Measurements from ENCODE around the gene LILRA6.

The LILRA6 gene

DNA sequence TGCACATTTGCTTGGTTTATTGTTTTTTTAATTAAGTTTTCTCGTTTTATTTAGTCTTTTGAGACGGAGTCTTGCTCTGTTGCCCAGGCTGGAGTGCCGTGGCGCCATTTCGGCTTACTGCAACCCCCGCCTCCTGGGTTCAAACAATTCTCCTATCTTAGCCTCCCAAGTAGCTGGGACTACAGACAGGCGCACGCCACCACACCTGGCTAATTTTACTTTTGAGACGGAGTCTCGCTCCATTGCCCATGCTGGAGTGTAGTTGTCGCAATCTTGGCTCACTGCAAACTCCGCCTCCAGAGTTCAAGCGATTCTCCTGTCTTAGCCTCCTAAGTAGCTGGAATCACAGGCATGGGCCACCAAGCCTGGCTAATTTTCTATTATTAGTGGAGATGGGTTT is 40.6 kb downstream of the LILRA6 start:
- H3K27me3 ChIP-seq (ENCODE audit: low read length), result no peaks in the 10 kb centered on the region
- peak overlapping the region; percentile 94 for H3K9ac ChIP-seq (ENCODE audit: low read length)
- H3K4me2 ChIP-seq (ENCODE audit: low read depth, low read length, poor library complexity, severe bottlenecking), result peak overlapping the region; percentile 79
- no peak for TF ChIP-seq EZH2phosphoT487 (conservative IDR thresholded peaks at IDR 0.05; ENCODE audit: low read length)
- TF ChIP-seq, protein P1, sequence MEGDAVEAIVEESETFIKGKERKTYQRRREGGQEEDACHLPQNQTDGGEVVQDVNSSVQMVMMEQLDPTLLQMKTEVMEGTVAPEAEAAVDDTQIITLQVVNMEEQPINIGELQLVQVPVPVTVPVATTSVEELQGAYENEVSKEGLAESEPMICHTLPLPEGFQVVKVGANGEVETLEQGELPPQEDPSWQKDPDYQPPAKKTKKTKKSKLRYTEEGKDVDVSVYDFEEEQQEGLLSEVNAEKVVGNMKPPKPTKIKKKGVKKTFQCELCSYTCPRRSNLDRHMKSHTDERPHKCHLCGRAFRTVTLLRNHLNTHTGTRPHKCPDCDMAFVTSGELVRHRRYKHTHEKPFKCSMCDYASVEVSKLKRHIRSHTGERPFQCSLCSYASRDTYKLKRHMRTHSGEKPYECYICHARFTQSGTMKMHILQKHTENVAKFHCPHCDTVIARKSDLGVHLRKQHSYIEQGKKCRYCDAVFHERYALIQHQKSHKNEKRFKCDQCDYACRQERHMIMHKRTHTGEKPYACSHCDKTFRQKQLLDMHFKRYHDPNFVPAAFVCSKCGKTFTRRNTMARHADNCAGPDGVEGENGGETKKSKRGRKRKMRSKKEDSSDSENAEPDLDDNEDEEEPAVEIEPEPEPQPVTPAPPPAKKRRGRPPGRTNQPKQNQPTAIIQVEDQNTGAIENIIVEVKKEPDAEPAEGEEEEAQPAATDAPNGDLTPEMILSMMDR (IDR thresholded peaks at IDR 0.05; ENCODE audit: insufficient read depth, low read length, poor library complexity, severe bottlenecking), result no peak
- H3K79me2 ChIP-seq (ENCODE audit: insufficient read depth, low read length), result peaks cover 63% of the 10 kb centered on the region
- peak overlapping the region; percentile 88 for H3K4me3 ChIP-seq (ENCODE audit: insufficient read depth, low read length, poor library complexity, severe bottlenecking)
- H3K27ac ChIP-seq (ENCODE audit: low read depth, low read length), result peak overlapping the region; percentile 85
- H3K36me3 ChIP-seq (ENCODE audit: low read length), result peaks cover 38% of the 10 kb centered on the region
- H2AFZ ChIP-seq (ENCODE audit: low read depth, low read length, severe bottlenecking), result no peak overlapping the region
- H3K9me3 ChIP-seq (ENCODE audit: insufficient read depth, low read length), result no peaks in the 10 kb centered on the region
- no peaks in the 10 kb centered on the region for H3K9me2 ChIP-seq (replicated peaks; ENCODE audit: insufficient read depth, low read length)
- H3F3A ChIP-seq (ENCODE audit: insufficient read depth), result peaks cover 45% of the 10 kb centered on the region
- peaks cover 48% of the 10 kb centered on the region for H4K20me1 ChIP-seq (ENCODE audit: low read depth, low read length)

DNA sequence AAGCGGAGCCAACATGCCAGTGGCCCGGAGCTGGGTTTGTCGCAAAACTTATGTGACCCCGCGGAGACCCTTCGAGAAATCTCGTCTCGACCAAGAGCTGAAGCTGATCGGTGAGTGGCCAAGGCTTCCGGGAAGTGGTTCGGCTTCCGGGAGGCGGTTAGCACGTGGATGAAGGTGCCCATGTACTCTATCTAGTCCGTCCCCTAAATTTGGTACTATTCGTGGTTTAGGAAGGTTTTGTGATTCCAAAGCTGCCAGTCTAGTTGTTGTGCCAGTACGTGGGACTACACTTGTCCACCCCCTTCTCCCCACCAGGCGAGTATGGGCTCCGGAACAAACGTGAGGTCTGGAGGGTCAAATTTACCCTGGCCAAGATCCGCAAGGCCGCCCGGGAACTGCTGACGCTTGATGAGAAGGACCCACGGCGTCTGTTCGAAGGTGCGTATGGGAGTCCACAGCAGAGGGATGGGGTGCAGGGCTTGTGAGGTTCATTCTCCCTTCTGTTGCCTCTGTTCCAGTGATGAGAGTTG is 41.4 kb downstream of the LILRA6 start:
- Histone ChIP-seq H3K4me2 (ENCODE audit: low read depth, low read length, poor library complexity, severe bottlenecking) (peak overlapping the region; percentile 79), H3K79me2 (ENCODE audit: insufficient read depth, low read length) (peaks cover 58% of the 10 kb centered on the region), H3K27me3 (ENCODE audit: low read length) (no peaks in the 10 kb centered on the region), H3K9ac (ENCODE audit: low read length) (peak overlapping the region; percentile 94), H3K4me3 (ENCODE audit: insufficient read depth, low read length, poor library complexity, severe bottlenecking) (peak overlapping the region; percentile 88), H3K9me3 (ENCODE audit: insufficient read depth, low read length) (no peaks in the 10 kb centered on the region), H3K9me2 (replicated peaks; ENCODE audit: insufficient read depth, low read length) (no peaks in the 10 kb centered on the region), H3F3A (ENCODE audit: insufficient read depth) (peaks cover 40% of the 10 kb centered on the region), H2AFZ (ENCODE audit: low read depth, low read length, severe bottlenecking) (no peak overlapping the region), H3K27ac (ENCODE audit: low read depth, low read length) (peak overlapping the region; percentile 85), H3K36me3 (ENCODE audit: low read length) (peaks cover 38% of the 10 kb centered on the region), H4K20me1 (ENCODE audit: low read depth, low read length) (peaks cover 41% of the 10 kb centered on the region)
- TF ChIP-seq, protein P1 (IDR thresholded peaks at IDR 0.05; ENCODE audit: insufficient read depth, low read length, poor library complexity, severe bottlenecking), result no peak

DNA sequence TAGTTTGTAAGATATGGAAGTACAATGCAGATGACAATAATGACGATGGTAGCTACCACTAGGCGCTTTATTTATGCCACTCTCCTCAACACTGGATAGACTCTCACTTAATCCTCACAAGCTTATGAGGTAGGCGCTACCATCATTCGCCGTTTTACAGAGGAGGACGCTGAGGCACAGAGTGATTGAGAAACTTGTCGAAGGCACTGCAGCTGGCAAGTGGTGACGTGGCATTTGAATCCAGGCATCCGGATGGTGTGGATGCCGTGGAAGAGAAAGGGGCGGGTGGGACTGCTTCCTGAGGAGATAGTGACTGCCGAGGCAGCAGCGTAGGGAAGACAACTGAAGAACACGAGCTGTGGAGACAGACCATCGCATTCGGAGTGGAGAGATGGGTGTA is 43.2 kb downstream of the LILRA6 start:
- Histone ChIP-seq H3K36me3 (ENCODE audit: low read length) (peaks cover 26% of the 10 kb centered on the region), H3K27ac (ENCODE audit: low read depth, low read length) (no peak overlapping the region), H2AFZ (ENCODE audit: low read depth, low read length, severe bottlenecking) (no peak overlapping the region), H3K9me2 (replicated peaks; ENCODE audit: insufficient read depth, low read length) (no peaks in the 10 kb centered on the region), H3K27me3 (ENCODE audit: low read length) (no peaks in the 10 kb centered on the region), H3K4me2 (ENCODE audit: low read depth, low read length, poor library complexity, severe bottlenecking) (no peak overlapping the region), H3K4me3 (ENCODE audit: insufficient read depth, low read length, poor library complexity, severe bottlenecking) (no peak overlapping the region), H3K9me3 (ENCODE audit: insufficient read depth, low read length) (no peaks in the 10 kb centered on the region), H3K79me2 (ENCODE audit: insufficient read depth, low read length) (peaks cover 40% of the 10 kb centered on the region), H3K9ac (ENCODE audit: low read length) (no peak overlapping the region), H4K20me1 (ENCODE audit: low read depth, low read length) (peaks cover 24% of the 10 kb centered on the region), H3F3A (ENCODE audit: insufficient read depth) (peaks cover 28% of the 10 kb centered on the region)
- no peak for TF ChIP-seq EZH2phosphoT487 (conservative IDR thresholded peaks at IDR 0.05; ENCODE audit: low read length)
- TF ChIP-seq, protein P1 (IDR thresholded peaks at IDR 0.05; ENCODE audit: insufficient read depth, low read length, poor library complexity, severe bottlenecking), result no peak
